Skeletal muscle cell (primary cell): ENCODE results near the gene OSTF1.

ENCODE experiments used
- DNase-seq: peaks from one replicate; pipeline ENCODE4 v3.0.0-alpha.2; 2010; ENCODE audit warnings: low read depth
- H3K4me3 ChIP-seq: 2 replicates; pipeline ENCODE4 v1.5.1; 2011; ENCODE audit warnings: low read depth, mild to moderate bottlenecking, control low read depth, low read length, moderate library complexity

The OSTF1 gene

GRCh38 chr9:75148561-75148960, 60.2 kb downstream of the OSTF1 start:
- H3K4me3 ChIP-seq = no peak overlapping the region
- DNase-seq = peak; percentile 70

- no peak overlapping the region for H3K4me3 ChIP-seq
- DNase-seq = no peak
Observed at GRCh38 chr9:75149841-75150241, 61.5 kb downstream of the OSTF1 start.

- H3K4me3 ChIP-seq = no peak overlapping the region
- DNase-seq = no peak
Observed at GRCh38 chr9:75150512-75150911, 62.2 kb downstream of the OSTF1 start.

GRCh38 chr9:75152416-75152815, 64.1 kb downstream of the OSTF1 start:
- DNase-seq = no peak
- no peak overlapping the region for H3K4me3 ChIP-seq

GRCh38 chr9:75156858-75157257, 68.5 kb downstream of the OSTF1 start:
- no peak overlapping the region for H3K4me3 ChIP-seq
- no peak for DNase-seq

GRCh38 chr9:75161116-75161857, 73.0 kb downstream of the OSTF1 start:
- no peak overlapping the region for H3K4me3 ChIP-seq
- no peak for DNase-seq

GRCh38 chr9:75163764-75164163, 75.5 kb downstream of the OSTF1 start:
- H3K4me3 ChIP-seq = no peak overlapping the region

GRCh38 chr9:75164573-75164972, 76.3 kb downstream of the OSTF1 start:
- no peak for DNase-seq
- H3K4me3 ChIP-seq = no peak overlapping the region

More at GRCh38 chr9:75163764-75164163, 75.5 kb downstream of the OSTF1 start:
- no peak for DNase-seq

- H3K4me3 ChIP-seq = no peak overlapping the region
Observed at GRCh38 chr9:75167281-75167680, 79.0 kb downstream of the OSTF1 start.

GRCh38 chr9:75168270-75169178, 80.2 kb downstream of the OSTF1 start:
- H3K4me3 ChIP-seq = no peak overlapping the region
- DNase-seq = no peak

More at GRCh38 chr9:75167281-75167680, 79.0 kb downstream of the OSTF1 start:
- no peak for DNase-seq

- DNase-seq = no peak
- no peak overlapping the region for H3K4me3 ChIP-seq
Observed at GRCh38 chr9:75169623-75170022, 81.3 kb downstream of the OSTF1 start.

GRCh38 chr9:75170898-75171360, 82.6 kb downstream of the OSTF1 start:
- H3K4me3 ChIP-seq = no peak overlapping the region
- DNase-seq = no peak

GRCh38 chr9:75175395-75175794, 87.1 kb downstream of the OSTF1 start:
- no peak for DNase-seq
- H3K4me3 ChIP-seq = no peak overlapping the region

GRCh38 chr9:75176037-75176436, 87.7 kb downstream of the OSTF1 start:
- no peak overlapping the region for H3K4me3 ChIP-seq
- no peak for DNase-seq

- H3K4me3 ChIP-seq = no peak overlapping the region
- no peak for DNase-seq
Observed at GRCh38 chr9:75181750-75182149, 93.4 kb downstream of the OSTF1 start.

GRCh38 chr9:75183306-75183705, 95.0 kb downstream of the OSTF1 start:
- H3K4me3 ChIP-seq = no peak overlapping the region
- DNase-seq = no peak

GRCh38 chr9:75184471-75184870, 96.2 kb downstream of the OSTF1 start:
- no peak for DNase-seq
- H3K4me3 ChIP-seq = no peak overlapping the region

- no peak for DNase-seq
- no peak overlapping the region for H3K4me3 ChIP-seq
Observed at GRCh38 chr9:75185585-75186170, 97.4 kb downstream of the OSTF1 start.

- DNase-seq = no peak
- H3K4me3 ChIP-seq = no peak overlapping the region
Observed at GRCh38 chr9:75186767-75187380, 98.6 kb downstream of the OSTF1 start.

GRCh38 chr9:75188756-75189155, 100.4 kb downstream of the OSTF1 start:
- H3K4me3 ChIP-seq = no peak overlapping the region
- DNase-seq = no peak
